Adrenal gland (tissue), 5 donors: ENCODE measurements around the gene MAD1L1.

Experiments used
- POLR2A ChIP-seq, 2 donors: fragments of 450-650 bp; IDR thresholded peaks; one replicate each; pipeline ENCODE4 v1.6.1; 2017; ENCODE audit warnings: antibody characterized with exemption in 2 of 2, mild to moderate bottlenecking in 2 of 2, moderate library complexity in 1 of 2
- TF ChIP-seq, protein P1 (sequence below), 6 experiments: fragments of 450-650 bp in 4 of 6; fragments of 200-600 bp in 2 of 6; sonication (generic) in 1 of 6; IDR thresholded peaks; 1 replicate in 5 of 6; 2 replicates in 1 of 6; pipeline versions ENCODE4 v1.5.1 to v1.8.0; 2016 to 2021; ENCODE audit warnings: antibody characterized with exemption in 6 of 6, mild to moderate bottlenecking in 2 of 6, moderate library complexity in 1 of 6
- donor health status: DM: no; HTN: no; CAD: no.

- TF ChIP-seq, protein P1, sequence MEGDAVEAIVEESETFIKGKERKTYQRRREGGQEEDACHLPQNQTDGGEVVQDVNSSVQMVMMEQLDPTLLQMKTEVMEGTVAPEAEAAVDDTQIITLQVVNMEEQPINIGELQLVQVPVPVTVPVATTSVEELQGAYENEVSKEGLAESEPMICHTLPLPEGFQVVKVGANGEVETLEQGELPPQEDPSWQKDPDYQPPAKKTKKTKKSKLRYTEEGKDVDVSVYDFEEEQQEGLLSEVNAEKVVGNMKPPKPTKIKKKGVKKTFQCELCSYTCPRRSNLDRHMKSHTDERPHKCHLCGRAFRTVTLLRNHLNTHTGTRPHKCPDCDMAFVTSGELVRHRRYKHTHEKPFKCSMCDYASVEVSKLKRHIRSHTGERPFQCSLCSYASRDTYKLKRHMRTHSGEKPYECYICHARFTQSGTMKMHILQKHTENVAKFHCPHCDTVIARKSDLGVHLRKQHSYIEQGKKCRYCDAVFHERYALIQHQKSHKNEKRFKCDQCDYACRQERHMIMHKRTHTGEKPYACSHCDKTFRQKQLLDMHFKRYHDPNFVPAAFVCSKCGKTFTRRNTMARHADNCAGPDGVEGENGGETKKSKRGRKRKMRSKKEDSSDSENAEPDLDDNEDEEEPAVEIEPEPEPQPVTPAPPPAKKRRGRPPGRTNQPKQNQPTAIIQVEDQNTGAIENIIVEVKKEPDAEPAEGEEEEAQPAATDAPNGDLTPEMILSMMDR (IDR thresholded peaks at IDR 0.05): no peak
- TF ChIP-seq POLR2A (IDR thresholded peaks at IDR 0.05): no peak
These were observed 331.1 kb downstream of the MAD1L1 start for GRCh38 chr7:1901431-1902210.
